Stimulated activated CD4-positive, alpha-beta T cell treated with anti-CD3 and anti-CD28 coated beads, TNF-alpha, amount 100 ng/mL, for 1 hour (primary cell): ENCODE results near the gene XKR8.
"Not testable (repeated sequence)": the region's sequence is repeated elsewhere in the genome, so short reads cannot be mapped to it uniquely, and the experiment has no call there.

Experiments
- DNase-seq, 3 donors: peaks; one replicate each; pipeline ENCODE4 v3.0.0-alpha.2; 2020; ENCODE audit warnings: low read depth in 3 of 3, low spot score in 1 of 3

XKR8 gene

GRCh38 chr1:27990920-27991537 is 31.3 kb downstream of the XKR8 start:
- no peak for DNase-seq

GRCh38 chr1:27992276-27992675 is 32.5 kb downstream of the XKR8 start:
- peak; percentile 5 to 26 (median 7) for DNase-seq

DNA sequence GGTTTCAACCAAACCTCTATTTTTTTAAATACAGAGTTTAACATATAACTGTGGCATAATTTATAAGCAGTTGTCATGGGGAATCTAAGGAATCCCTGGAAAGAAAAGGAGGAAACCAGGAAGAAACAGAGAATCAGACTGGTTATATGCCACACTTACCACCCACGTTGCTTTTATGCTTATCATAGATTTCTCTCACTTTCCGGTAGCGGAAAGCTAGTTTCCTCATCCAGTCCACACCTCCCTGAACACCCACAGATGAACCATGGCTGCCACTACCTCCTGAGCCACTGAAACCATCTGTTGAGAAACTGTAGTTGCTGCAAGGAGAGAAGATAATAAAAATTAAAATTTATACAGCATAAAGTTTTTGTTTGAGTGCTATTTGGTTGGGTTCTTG is 33.5 kb downstream of the XKR8 start:
- no peak for DNase-seq

GRCh38 chr1:27994060-27994459 is 34.3 kb downstream of the XKR8 start:
- DNase-seq: no peak

DNA sequence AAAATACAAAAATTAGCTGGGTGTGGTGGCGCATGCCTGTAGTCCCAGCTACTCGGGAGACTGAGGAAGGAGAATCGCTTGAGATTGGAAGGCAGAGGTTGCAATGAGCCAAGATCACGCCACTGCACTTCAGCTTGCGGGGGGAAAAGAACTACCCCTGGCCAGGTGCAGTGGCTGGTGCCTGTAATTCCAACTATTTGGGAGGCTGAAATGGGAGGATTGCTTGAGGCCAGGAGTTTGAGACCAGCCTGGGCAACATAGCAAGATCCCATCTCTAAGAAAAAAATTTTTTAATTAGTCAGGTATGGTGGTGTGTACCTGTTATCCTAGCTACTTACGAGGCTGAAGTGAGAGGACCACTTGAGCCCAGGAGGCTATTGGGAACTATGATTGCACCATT is 34.8 kb downstream of the XKR8 start:
- DNase-seq: not testable (repeated sequence)

DNA sequence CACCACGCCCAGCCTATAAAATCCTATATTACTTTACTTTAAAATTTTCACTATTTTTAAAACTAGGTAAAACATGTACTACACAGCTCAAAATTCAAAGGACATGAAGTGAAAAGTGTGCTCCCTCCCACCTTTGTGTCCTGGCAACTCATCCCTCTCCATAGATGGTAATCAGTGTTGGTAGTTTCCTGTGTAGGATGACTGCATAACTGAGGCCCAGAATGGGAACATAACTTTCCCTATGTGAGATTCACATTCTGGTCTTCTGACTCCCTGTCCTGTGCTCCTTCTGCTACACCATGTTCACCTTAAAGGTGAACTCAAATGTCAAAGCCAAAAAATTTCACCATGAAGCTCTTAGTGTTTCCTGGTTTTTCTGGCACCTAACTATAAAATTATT is 39.3 kb downstream of the XKR8 start:
- DNase-seq: no peak

- DNase-seq: no peak
Measured at GRCh38 chr1:28002600-28002999, 42.8 kb downstream of the XKR8 start.

- not testable (repeated sequence) for DNase-seq
Measured at GRCh38 chr1:28003117-28003516, 43.3 kb downstream of the XKR8 start.

DNA sequence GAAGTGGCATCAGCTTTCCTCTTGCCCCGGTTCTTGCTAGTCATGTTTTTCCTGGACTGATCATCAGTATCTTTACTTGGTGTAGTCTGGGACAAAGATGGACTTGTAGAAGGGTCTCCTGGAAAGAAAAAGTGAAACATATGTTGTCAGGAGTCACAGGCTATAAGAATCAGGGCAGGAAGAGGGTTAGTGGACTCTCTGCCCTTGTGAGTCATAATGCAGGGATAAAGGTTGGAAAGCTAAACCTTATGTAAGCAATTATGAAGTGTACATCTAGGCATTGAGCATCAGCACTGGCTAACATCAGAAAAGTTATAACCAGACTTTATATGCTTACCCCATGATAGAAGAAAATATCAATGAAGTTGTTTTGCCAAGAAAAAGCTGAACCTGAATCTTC is 51.2 kb downstream of the XKR8 start:
- DNase-seq: no peak
